Right ventricle myocardium inferior (tissue), 1 donor: ENCODE results near the gene POLR2B. TPM values are rescaled to one million over a fixed set of nuclear protein-coding genes. Genes with fewer than 3 reads are reported as not detected.

ENCODE experiments used
- ATAC-seq: fragments of 200-7000 bp; cut with Tn5 transposase; one replicate; pipeline ENCODE4 v1.9.1; 2020; ENCODE audit warnings: mild to moderate bottlenecking, moderate library complexity
- DNase-seq: peaks from one replicate; pipeline ENCODE4 v3.0.0; 2021; ENCODE audit errors: missing footprints
- intact Hi-C: fragments of 100-400 bp; cut with DNase I; formaldehyde crosslinking; loops from one replicate; pipeline ENCODE4 v1.11.0; 2022
- total RNA-seq: library from RNA; stranded (reverse); fragmentation: NEBNext Ultra II Directional; extraction: Animal tissue kit (Norgen Biotek cat#: 25700); gene quantifications from one replicate; pipeline ENCODE4 v1.2.1, GENCODE V29; 2021
- donor health status: DM: no; HTN: yes; CAD: no; lungs with severe emphysema.

POLR2B gene
- total RNA-seq, 1 donor from 2014 or later, result 69.1 TPM

DNA sequence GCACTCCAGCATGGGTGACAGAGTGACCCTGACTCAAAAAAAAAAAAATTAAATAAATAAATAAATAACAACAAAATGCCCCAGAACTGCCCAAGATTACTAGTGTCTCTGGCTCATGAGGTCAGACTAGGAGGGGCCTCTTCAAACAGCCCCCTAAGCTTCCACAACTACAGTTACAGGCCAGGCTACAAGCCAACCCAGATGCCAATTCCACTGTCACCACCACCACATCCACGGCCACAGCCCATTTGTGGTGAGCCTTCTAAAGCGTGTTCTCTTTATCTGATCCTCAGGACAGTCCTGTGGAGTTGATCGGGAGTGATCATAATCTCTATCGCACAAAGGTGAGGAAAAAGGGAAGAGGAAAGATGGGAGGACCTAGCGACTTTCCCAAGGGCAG lies 94.9 kb downstream of the POLR2B start:
- no peak for ATAC-seq
- no peak for DNase-seq
- intact Hi-C loops, result no loop called here

- no peak for ATAC-seq
- intact Hi-C loops, result no loop called here
- no peak for DNase-seq
Measured at GRCh38 chr4:57074744-57075143, 96.0 kb downstream of the POLR2B start.

GRCh38 chr4:57075367-57075766 lies 96.7 kb downstream of the POLR2B start:
- intact Hi-C loops, result no loop called here
- no peak for DNase-seq
- ATAC-seq, result no peak

DNA sequence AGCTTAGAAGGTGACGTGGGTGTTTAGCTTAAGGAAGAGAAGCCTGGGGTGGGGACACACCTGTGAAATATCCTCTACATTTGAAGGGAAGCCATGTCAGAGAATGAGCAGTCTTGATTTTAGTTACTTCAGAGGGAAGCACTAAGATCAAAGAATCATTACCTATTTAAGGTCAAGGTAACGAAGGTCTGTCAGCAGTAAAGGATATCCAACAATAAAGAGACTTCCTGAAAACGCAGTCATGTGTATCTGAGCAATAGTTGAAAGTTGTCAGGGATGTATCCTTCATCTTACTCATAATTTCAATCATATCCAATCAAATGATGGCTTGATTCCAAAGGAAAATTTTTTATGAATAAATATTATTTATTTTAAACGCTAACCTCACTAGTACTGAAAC lies 98.0 kb downstream of the POLR2B start:
- DNase-seq (no peak), ATAC-seq (no peak)
- intact Hi-C loops, result no loop called here

- no peak for DNase-seq
- intact Hi-C loops, result no loop called here
- ATAC-seq, result no peak
Measured at GRCh38 chr4:57077550-57078343, 99.1 kb downstream of the POLR2B start.

- ATAC-seq, result peak; percentile 44
- DNase-seq, result no peak
- intact Hi-C loops, result no loop called here
Measured at GRCh38 chr4:57078685-57079521, 100.2 kb downstream of the POLR2B start.

Other genes with a start within 250 kb of the POLR2B start
- gene SPINK2, start 157.2 kb upstream of the POLR2B start, total RNA-seq, result not detected
- gene REST, start 71.0 kb upstream of the POLR2B start, total RNA-seq, result 25.0 TPM
- gene NOA1, start 1.3 kb upstream of the POLR2B start, total RNA-seq, result 11.5 TPM
- gene IGFBP7, start 131.5 kb downstream of the POLR2B start, total RNA-seq, result 862 TPM